ENCODE measurements around the gene RFC1.
A peak's percentile ranks its signal among the peaks of the same experiment; 100 is the strongest.

Gene RFC1

GRCh38 chr4:39308611-39309010 is 57.6 kb downstream of the RFC1 start:
- no peak overlapping the region for H3K4me3 ChIP-seq (ENCODE audit: low read depth, low read length)
- DNase-seq (ENCODE audit: low read depth), result no peak
- TF ChIP-seq POLR2A (IDR thresholded peaks at IDR 0.05; ENCODE audit: extremely low read depth, insufficient read length) (no peak), CTCF (IDR thresholded peaks at IDR 0.05; ENCODE audit: low read depth, low read length) (no peak), MYC (IDR thresholded peaks at IDR 0.05; ENCODE audit: low read depth, low read length) (no peak), MAX (IDR thresholded peaks at IDR 0.05; ENCODE audit: low read depth, low read length) (no peak)

GRCh38 chr4:39305912-39306677 is 60.1 kb downstream of the RFC1 start:
- no peak for TF ChIP-seq POLR2A (IDR thresholded peaks at IDR 0.05; ENCODE audit: extremely low read depth, insufficient read length)
- TF ChIP-seq CTCF (IDR thresholded peaks at IDR 0.05; ENCODE audit: low read depth, low read length), result no peak
- no peak for TF ChIP-seq MYC (IDR thresholded peaks at IDR 0.05; ENCODE audit: low read depth, low read length)
- TF ChIP-seq MAX (IDR thresholded peaks at IDR 0.05; ENCODE audit: low read depth, low read length), result no peak
- peak; percentile 20 for DNase-seq (ENCODE audit: low read depth)
- H3K4me3 ChIP-seq (ENCODE audit: low read depth, low read length), result no peak overlapping the region

GRCh38 chr4:39304651-39305050 is 61.5 kb downstream of the RFC1 start:
- TF ChIP-seq MYC (IDR thresholded peaks at IDR 0.05; ENCODE audit: low read depth, low read length), result no peak
- no peak for TF ChIP-seq POLR2A (IDR thresholded peaks at IDR 0.05; ENCODE audit: extremely low read depth, insufficient read length)
- TF ChIP-seq CTCF (IDR thresholded peaks at IDR 0.05; ENCODE audit: low read depth, low read length), result no peak
- no peak for TF ChIP-seq MAX (IDR thresholded peaks at IDR 0.05; ENCODE audit: low read depth, low read length)
- H3K4me3 ChIP-seq (ENCODE audit: low read depth, low read length), result no peak overlapping the region
- no peak for DNase-seq (ENCODE audit: low read depth)

- H3K4me3 ChIP-seq (ENCODE audit: low read depth, low read length), result no peak overlapping the region
- TF ChIP-seq MAX (IDR thresholded peaks at IDR 0.05; ENCODE audit: low read depth, low read length), result no peak
- no peak for TF ChIP-seq MYC (IDR thresholded peaks at IDR 0.05; ENCODE audit: low read depth, low read length)
- TF ChIP-seq CTCF (IDR thresholded peaks at IDR 0.05; ENCODE audit: low read depth, low read length), result no peak
- TF ChIP-seq POLR2A (IDR thresholded peaks at IDR 0.05; ENCODE audit: extremely low read depth, insufficient read length), result no peak
- DNase-seq (ENCODE audit: low read depth), result no peak
These were observed 62.3 kb downstream of the RFC1 start for GRCh38 chr4:39303871-39304270.

GRCh38 chr4:39302901-39303300 is 63.3 kb downstream of the RFC1 start:
- DNase-seq (ENCODE audit: low read depth), result no peak
- no peak overlapping the region for H3K4me3 ChIP-seq (ENCODE audit: low read depth, low read length)
- TF ChIP-seq POLR2A (IDR thresholded peaks at IDR 0.05; ENCODE audit: extremely low read depth, insufficient read length) (no peak), MAX (IDR thresholded peaks at IDR 0.05; ENCODE audit: low read depth, low read length) (no peak), CTCF (IDR thresholded peaks at IDR 0.05; ENCODE audit: low read depth, low read length) (no peak), MYC (IDR thresholded peaks at IDR 0.05; ENCODE audit: low read depth, low read length) (no peak)
